ENCODE measurements around the gene MEX3C. TPM values are rescaled to one million over a fixed set of nuclear protein-coding genes. Genes with fewer than 3 reads are reported as not detected.

The MEX3C gene
- 32.8 and 33.6 TPM in 2 replicates for total RNA-seq (2014; rRNA removed; shearing (Covaris generic))

GRCh38 chr18:51197661-51198424, at the start of gene MEX3C:
TSS of gene MEX3C (minus strand) at chr18:51197681. CDS start at chr18:51197320, 361 bp downstream.
- DNase-seq (ENCODE audit: low spot score) = peak; percentile 93

DNA sequence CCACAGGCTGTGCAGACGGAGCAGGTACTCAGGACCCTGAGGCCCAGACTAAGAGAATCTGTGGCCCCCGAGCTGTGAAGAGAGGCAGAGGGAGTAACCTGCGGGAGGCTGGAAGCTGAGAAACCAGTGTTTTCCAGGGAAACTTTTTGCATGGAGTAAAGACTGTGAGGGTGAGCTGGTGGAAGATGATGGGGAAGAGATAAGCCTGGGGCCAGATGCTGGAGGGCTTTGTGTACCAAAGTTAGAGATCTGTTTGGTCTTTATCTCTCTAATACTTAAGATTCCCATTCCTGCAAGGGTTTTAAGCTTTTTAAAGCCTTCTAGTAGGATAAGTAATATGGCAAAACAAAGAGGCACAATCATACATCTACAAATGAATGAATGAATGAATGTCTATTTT, 43.7 kb upstream of the MEX3C start:
- DNase-seq (ENCODE audit: low spot score) = no peak

- DNase-seq (ENCODE audit: low spot score) = peak; percentile 89
Observed at GRCh38 chr18:51236225-51236624, 38.7 kb upstream of the MEX3C start.

DNA sequence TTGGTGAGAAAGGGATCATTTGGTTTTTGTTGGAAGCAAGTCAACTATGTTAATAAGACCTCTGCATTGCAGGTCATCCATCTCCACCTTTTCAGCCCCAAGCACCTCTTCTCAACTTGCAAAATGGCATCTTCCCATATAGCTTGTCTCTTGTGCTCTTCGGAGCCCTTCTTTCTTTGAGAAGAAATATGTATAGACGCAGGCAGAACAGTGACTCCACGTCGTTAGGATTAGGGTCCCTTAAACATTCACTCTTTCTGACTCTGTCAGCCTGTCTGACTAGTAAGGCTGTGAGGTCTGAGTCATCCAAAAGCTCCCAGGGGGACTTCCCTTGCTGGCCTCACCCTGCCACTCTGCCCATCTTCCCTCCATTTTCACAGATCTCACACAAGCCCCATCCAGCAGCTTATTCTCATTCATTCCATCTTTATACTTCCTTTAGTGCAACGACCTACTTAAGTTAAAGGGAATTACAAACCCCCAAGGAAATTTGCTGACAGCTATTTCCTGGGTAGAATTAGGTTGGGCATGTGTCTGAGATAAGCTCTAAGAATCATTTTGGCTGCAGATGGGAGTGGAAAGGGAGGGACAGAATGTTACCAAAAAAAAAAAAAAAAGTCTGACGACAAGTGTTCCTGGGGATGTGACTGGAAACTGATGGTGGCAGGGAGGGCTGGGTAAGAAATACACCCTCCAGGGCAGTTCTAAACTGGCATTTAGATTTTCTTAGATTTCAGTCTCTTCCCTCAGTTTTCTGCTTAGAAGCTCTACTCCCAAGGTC, 37.7 kb upstream of the MEX3C start:
- peak; percentile 83 for DNase-seq (ENCODE audit: low spot score)

DNA sequence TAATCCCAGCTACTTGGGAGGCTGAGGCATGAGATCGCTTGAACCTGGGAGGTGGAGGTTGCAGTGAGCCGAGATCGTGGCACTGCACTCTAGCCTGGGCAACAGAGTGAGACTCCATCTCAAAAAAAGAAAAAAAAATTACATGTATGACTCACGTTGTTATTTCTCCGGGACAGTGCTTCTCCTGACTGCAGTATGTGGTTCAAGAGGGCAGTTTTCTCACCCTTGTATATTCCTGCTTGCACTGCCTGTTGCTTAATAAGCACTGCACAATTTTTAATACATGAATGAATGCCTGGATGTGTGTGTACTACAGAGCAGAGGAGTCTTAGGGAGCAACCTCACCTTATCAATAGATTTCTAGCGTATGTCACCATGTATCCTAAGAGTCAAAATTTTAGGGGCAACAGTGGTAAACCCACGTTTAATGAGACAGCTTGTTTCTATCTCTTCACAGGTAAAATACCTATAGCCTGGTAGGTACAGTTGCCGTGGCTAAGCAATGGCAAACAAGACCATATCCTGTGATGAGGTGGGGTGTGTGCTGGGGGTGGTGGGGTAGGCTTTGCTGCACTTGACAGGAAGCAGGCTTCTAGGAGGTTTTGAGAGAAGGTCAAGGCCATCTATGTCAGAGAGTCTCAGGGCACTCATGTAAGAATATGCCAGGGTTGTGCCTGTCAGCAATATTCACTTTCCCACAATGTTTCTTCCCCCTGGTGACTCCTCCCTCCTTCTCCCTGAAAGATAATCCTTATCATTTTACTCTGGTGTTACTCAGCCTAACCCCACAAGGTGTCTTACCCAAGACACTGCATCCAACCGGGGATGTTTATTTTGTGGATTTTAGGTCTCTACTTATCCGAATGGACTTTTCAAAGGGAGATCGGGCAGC, 36.9 kb upstream of the MEX3C start:
- DNase-seq (ENCODE audit: low spot score) = peak; percentile 38

- DNase-seq (ENCODE audit: low spot score) = no peak
Observed at GRCh38 chr18:51229328-51229727, 31.8 kb upstream of the MEX3C start.

GRCh38 chr18:51227660-51228059, 30.2 kb upstream of the MEX3C start:
- DNase-seq (ENCODE audit: low spot score) = no peak

DNA sequence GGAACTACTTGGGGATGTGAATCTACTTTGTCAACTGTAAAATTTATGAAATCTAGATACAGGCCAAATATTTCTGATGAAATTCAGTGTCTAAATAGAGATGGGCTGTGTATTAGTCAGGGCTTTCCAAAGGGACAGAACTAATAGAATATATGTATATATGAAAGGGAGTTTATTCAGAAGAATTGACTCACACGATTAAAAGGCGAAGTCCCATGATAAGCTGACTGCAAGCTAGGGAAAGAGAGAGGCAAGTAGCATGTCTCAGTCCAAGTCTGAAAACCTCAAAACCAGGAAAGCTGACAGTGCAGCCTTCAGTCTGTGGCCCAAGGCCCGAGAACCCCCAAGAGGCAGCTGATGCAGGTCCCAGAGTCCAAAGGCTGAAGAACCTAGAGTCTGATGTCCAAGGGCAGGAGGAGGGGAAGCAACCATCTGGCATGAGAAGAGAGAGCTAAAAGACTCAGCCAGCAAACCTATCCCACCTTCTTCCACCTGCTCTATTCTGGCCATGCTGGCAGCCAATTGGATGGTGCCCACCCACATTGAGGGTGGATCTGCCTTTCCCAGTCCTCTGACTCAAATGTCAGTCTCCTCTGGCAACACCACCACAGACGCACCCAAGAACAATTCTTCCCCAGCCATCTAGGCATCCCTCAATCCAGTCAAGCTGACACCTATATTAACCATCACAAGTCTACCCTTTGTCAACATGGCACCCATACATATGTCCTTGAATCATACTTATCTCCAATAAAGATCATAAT, 29.3 kb upstream of the MEX3C start:
- DNase-seq (ENCODE audit: low spot score) = no peak

GRCh38 chr18:51226068-51226467, 28.6 kb upstream of the MEX3C start:
- DNase-seq (ENCODE audit: low spot score) = no peak

DNA sequence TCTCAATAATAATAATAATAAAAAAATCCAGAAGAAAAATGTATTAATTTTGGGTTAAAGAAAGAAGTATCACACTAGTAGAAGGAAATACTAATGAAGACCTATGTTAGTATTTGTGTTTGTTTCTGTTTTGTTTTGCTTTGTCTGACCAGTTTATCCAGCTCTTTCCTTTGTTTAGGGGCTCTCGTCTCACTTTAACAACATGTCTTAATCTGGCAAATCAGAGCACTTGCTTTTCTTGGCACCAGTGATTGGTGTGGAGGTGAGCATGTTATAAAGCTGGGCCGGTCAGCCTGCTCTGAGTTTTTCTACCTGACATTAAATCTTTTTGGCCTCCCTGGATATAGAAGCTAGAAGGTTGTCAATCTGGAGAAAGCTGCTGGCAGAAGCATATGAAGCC, 15.1 kb upstream of the MEX3C start:
- no peak for DNase-seq (ENCODE audit: low spot score)

DNA sequence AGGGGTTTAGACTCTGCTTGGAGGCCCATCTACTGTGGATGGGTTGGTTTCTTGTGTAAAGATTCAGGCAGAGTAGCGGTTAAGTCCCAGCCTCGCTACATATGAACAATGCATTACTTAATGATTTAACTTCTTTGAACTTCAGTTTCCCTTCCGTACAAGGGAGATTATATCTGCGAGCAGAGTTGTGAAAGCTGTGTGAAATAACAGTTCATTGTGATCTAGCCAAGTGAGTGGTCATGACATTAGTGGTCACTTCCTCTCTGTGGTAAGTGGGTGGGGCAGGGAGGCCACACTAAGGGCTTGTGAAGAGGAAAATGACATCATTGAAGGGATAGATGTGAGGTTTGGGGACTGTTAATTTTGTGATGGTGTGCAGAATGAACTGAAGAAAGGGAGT, 14.1 kb upstream of the MEX3C start:
- DNase-seq (ENCODE audit: low spot score) = peak; percentile 80

GRCh38 chr18:51196811-51197660, 445 bp downstream of the MEX3C start:
- peak; percentile 21 for DNase-seq (ENCODE audit: low spot score)

DNA sequence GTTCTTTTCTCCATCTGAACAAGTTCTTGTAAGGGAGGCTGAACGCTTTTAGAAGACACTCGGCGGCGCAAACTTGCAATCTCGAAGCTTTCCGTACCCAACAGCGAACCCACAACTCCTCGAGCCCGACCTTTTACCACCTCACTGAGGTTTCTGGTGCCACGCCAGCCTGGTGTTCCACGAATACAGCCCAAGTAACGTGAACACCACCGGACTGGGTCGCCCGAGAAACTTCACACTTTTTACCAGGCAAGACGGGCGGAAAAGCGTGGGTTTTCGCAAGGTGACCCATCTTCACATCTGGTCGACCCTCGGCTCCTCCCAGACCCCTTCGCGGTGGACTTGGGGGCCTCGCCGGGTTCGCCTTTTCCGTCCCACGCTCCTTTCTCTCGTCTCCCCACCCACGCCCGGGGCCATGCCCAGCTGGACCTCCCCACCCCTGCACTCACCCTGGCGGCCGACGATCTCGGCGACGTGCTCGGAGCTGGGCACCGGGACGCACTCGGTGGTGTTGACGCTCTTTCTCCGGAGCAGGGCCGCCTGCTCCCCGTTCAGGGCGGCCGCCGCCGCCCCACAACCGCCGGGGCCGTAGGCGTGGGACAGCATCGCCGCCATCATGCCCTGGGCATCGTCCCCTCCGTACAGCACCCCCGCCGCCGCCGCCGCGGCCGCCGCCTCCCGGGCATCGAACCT, 1.2 kb downstream of the MEX3C start:
- peak; percentile 7 for DNase-seq (ENCODE audit: low spot score)

GRCh38 chr18:51195451-51196117, 1.9 kb downstream of the MEX3C start:
- DNase-seq (ENCODE audit: low spot score) = peak; percentile 41

DNA sequence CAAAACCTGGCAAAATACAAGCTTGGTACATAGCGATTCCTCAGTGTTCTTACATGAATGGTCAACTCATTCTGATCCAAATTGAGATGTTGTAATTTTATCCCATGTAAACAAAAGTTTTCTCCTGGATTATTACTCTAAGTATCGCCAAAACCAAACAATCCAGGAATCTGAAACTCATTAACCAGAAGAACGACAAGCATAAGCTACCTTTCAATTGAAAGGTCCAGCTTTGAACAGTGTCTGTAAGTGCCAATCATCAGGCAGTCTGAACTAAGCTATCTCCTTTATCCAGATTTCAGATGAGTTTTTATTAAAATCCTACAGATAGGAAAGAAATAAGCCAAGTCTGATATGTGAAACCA, 2.4 kb downstream of the MEX3C start:
- no peak for DNase-seq (ENCODE audit: low spot score)

DNA sequence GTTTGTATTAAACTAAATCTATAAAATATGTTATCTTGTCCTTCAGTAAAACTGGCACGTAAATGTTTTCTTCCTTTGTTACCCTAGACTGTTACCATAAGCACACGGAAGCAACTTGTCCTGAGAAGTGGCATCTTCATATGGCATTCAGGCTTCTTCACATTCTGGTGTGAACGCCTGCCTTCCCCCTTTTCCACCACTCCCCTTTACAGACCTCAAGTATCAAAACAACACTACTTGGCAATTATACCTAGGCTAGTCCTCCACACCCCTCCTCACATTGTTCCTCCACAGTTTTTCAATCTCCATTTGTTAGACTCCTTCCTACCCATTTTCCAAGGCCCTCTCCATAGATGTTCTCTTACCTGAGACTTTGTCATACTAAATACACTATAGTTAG, 2.9 kb downstream of the MEX3C start:
- DNase-seq (ENCODE audit: low spot score) = no peak

GRCh38 chr18:51193621-51194287, 3.7 kb downstream of the MEX3C start:
- DNase-seq (ENCODE audit: low spot score) = no peak

DNA sequence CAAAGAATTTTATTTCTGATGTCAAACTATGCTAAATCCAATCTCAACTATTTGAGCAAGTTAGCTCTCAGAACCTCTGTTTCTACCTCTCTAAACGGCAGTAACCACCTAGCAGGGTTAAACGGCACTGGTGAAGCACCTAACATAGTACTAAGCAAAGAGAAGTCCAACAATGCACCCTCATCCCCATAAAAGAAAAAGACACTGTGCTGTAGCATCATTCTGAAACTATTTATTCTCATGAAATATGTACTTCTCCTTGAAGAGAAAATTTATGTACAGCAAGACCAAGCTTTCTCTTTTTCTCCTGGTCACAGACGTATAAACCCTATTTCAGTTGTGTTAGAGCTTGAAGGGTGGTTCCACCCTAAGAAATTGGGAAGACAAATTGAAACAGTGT, 4.8 kb downstream of the MEX3C start:
- DNase-seq (ENCODE audit: low spot score) = no peak

DNA sequence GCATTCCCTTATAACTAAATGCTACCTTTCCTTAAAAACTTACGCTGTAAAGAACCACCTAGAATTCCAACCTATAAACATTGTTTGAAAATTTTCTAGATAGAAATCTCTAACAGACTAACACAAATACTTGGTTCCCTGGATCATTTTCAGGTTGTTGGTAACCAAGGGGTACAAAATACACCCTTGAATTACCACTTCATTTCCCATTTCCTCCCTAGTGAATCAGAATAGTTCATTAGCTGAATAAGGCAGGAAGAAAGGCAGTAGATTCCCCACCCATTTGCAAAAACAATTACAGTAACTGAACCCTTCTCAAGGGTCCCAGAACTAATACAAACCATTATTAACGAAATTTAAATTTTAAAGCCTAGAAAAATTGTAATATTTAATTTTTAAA, 5.5 kb downstream of the MEX3C start:
- no peak for DNase-seq (ENCODE audit: low spot score)
